ENCODE measurements around the gene FBLN2. TPM values are rescaled to one million over a fixed set of nuclear protein-coding genes. Genes with fewer than 3 reads are reported as not detected.

The FBLN2 gene
- total and polyA plus RNA-seq, 7 donors: 12.8 to 59.4 (median 24.9) TPM

GRCh38 chr3:13537244-13537908 is 11.5 kb upstream of the FBLN2 start:
- 93 to 96% (median 94%) methylated on average over 6 of the region's 6 CpGs for WGBS, 3 donors
- no peak overlapping the region for H3K4me3 ChIP-seq
- peaks cover 0 to 13% (median 4%) of the 10 kb centered on the region in 3 donors for H3K27me3 ChIP-seq (ENCODE audit: insufficient read depth in 3 of 3, low read length in 2 of 3)
- no peaks in the 10 kb centered on the region for H3K4me1 ChIP-seq
- H3K27ac ChIP-seq: no peak overlapping the region
- H3K9me3 ChIP-seq: no peaks in the 10 kb centered on the region
- intact Hi-C loops (cut with DNase I): no loop called here
- TF ChIP-seq CTCF (IDR thresholded peaks at IDR 0.05): no peak
- no peaks in the 10 kb centered on the region for H3K36me3 ChIP-seq (ENCODE audit: insufficient read depth in 1 of 2, low read depth in 1 of 2)
- DNase-seq (no peak), ATAC-seq (no peak)

- H3K27me3 ChIP-seq (ENCODE audit: insufficient read depth in 3 of 3, low read length in 2 of 3): peaks cover 0 to 13% (median 4%) of the 10 kb centered on the region in 3 donors
- no peak overlapping the region for H3K4me3 ChIP-seq
- TF ChIP-seq CTCF (IDR thresholded peaks at IDR 0.05): no peak
- WGBS, 3 donors: 65 to 79% (median 70%) methylated on average over 6 of the region's 6 CpGs
- no peaks in the 10 kb centered on the region for H3K4me1 ChIP-seq
- DNase-seq (peak in 1 of 2 donors; percentile 56), ATAC-seq (peak in 2 of 4 donors; percentile 18 to 34)
- H3K9me3 ChIP-seq: no peaks in the 10 kb centered on the region
- no peak overlapping the region for H3K27ac ChIP-seq
- intact Hi-C loops (cut with DNase I): no loop called here
- no peaks in the 10 kb centered on the region for H3K36me3 ChIP-seq (ENCODE audit: insufficient read depth in 1 of 2, low read depth in 1 of 2)
Measured at GRCh38 chr3:13537909-13538296, 11.0 kb upstream of the FBLN2 start.

DNA sequence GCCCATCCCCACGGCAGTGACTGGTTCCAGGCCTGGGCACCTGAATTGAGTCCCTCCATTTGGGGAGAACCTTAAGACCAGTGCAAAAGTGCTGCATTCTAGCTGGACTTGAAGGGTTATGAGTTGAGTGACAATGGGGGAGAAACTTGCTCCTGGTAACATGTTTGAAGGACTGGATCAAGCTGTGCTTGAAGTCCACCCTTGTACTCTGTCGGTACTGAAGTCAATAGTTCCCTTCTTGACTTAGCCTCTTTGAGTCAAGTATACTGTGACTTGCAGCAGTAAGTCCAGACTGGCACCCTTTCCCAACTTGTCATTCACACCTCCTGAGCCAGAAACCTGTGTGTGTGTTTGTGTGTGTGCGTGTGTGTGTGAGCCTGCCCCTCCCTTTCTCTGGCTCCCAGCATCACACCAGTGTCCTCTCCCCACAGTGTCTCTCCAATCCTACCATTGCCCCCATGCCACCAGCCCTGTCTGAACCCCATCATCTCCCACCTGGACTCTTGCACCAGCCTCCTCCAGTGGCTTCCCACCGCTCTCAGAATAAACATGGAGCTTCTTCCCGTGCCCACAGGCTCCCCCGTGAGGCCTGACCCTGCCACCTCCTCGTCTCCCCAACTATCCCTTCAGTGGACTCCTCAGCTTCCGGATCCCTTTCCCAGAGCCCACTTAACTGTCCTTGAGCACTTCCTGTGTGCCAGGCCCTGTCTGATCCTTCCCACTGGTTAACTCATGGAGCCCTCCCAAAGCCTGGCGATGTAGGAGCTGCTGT is 10.2 kb upstream of the FBLN2 start:
- no peaks in the 10 kb centered on the region for H3K9me3 ChIP-seq
- H3K27me3 ChIP-seq (ENCODE audit: insufficient read depth in 3 of 3, low read length in 2 of 3): peaks cover 0 to 13% (median 4%) of the 10 kb centered on the region in 3 donors
- 86 to 91% (median 87%) methylated on average over 9 of the region's 9 CpGs for WGBS, 3 donors
- no peak overlapping the region for H3K27ac ChIP-seq
- H3K36me3 ChIP-seq (ENCODE audit: insufficient read depth in 1 of 2, low read depth in 1 of 2): no peaks in the 10 kb centered on the region
- DNase-seq (no peak), ATAC-seq (no peak)
- intact Hi-C loops (cut with DNase I): no loop called here
- no peak for TF ChIP-seq CTCF (IDR thresholded peaks at IDR 0.05)
- H3K4me1 ChIP-seq: no peaks in the 10 kb centered on the region
- H3K4me3 ChIP-seq: no peak overlapping the region

DNA sequence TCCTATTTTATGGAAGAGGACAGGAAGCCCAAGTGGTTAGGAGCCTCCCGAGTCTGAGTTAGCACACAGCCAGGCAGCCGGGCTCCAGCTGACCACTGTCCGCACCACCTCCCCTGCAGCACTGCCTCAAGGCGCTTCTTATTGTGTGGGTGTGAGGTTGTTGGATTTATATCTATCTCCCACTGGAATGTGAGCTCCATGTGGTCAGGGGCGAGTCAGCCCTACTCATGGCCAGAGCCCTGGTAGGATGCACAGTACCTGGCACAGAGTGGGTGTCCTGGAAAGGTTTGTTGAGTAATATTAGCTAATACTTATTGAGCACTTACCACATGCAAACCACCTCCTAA is 9.7 kb upstream of the FBLN2 start:
- WGBS, 3 donors: 84 to 89% (median 87%) methylated on average over 5 of the region's 5 CpGs
- DNase-seq: no peak
- no peak for TF ChIP-seq CTCF (IDR thresholded peaks at IDR 0.05)
- no peak overlapping the region for H3K27ac ChIP-seq
- H3K4me1 ChIP-seq: no peaks in the 10 kb centered on the region
- H3K4me3 ChIP-seq: no peak overlapping the region
- H3K9me3 ChIP-seq: no peaks in the 10 kb centered on the region
- no peaks in the 10 kb centered on the region for H3K36me3 ChIP-seq (ENCODE audit: insufficient read depth in 1 of 2, low read depth in 1 of 2)
- intact Hi-C loops (cut with DNase I): no loop called here
- ATAC-seq: no peak
- peaks cover 0 to 13% (median 4%) of the 10 kb centered on the region in 3 donors for H3K27me3 ChIP-seq (ENCODE audit: insufficient read depth in 3 of 3, low read length in 2 of 3)
